ENCODE results near the gene ATXN1L.

ATXN1L gene

GRCh38 chr16:71894921-71895678 lies 49.3 kb downstream of the ATXN1L start, which contains the start of gene IST1:
TSS of gene IST1 (plus strand) at chr16:71895531. CDS start at chr16:71915641, 20,110 bp downstream.
- H3K4me3 ChIP-seq (replicated peaks; ENCODE audit: low read depth, low read length), result peak within 1 kb of the TSS; percentile 91
- peak; percentile 99 for DNase-seq (ENCODE audit: low read depth)
- no peak for TF ChIP-seq CTCF (IDR thresholded peaks at IDR 0.05; ENCODE audit: low read length, missing control alignments)

- peak; percentile 50 for DNase-seq (ENCODE audit: low read depth)
- no peak for TF ChIP-seq CTCF (IDR thresholded peaks at IDR 0.05; ENCODE audit: low read length, missing control alignments)
- H3K4me3 ChIP-seq (replicated peaks; ENCODE audit: low read depth, low read length), result peak overlapping the region; percentile 91
Measured at GRCh38 chr16:71895679-71896365, 50.0 kb downstream of the ATXN1L start.

GRCh38 chr16:71896764-71897368 lies 51.1 kb downstream of the ATXN1L start:
- H3K4me3 ChIP-seq (replicated peaks; ENCODE audit: low read depth, low read length), result peak overlapping the region; percentile 91
- DNase-seq (ENCODE audit: low read depth), result no peak
- no peak for TF ChIP-seq CTCF (IDR thresholded peaks at IDR 0.05; ENCODE audit: low read length, missing control alignments)

- DNase-seq (ENCODE audit: low read depth), result no peak
- no peak for TF ChIP-seq CTCF (IDR thresholded peaks at IDR 0.05; ENCODE audit: low read length, missing control alignments)
- no peak overlapping the region for H3K4me3 ChIP-seq (replicated peaks; ENCODE audit: low read depth, low read length)
Measured at GRCh38 chr16:71899171-71899570, 53.4 kb downstream of the ATXN1L start.

GRCh38 chr16:71902656-71903365 lies 57.0 kb downstream of the ATXN1L start:
- H3K4me3 ChIP-seq (replicated peaks; ENCODE audit: low read depth, low read length), result no peak overlapping the region
- DNase-seq (ENCODE audit: low read depth), result no peak
- TF ChIP-seq CTCF (IDR thresholded peaks at IDR 0.05; ENCODE audit: low read length, missing control alignments), result no peak

GRCh38 chr16:71903608-71904007 lies 57.8 kb downstream of the ATXN1L start:
- no peak for TF ChIP-seq CTCF (IDR thresholded peaks at IDR 0.05; ENCODE audit: low read length, missing control alignments)
- H3K4me3 ChIP-seq (replicated peaks; ENCODE audit: low read depth, low read length), result no peak overlapping the region
- DNase-seq (ENCODE audit: low read depth), result no peak

Measured in fibroblast of pulmonary artery (primary cell).